HG03139 (cell line): ENCODE measurements around the gene NACA.
"Not testable (repeated sequence)": the region's sequence is repeated elsewhere in the genome, so short reads cannot be mapped to it uniquely, and the experiment has no call there.

Experiments
- ATAC-seq: cut with Tn5 transposase; IDR thresholded peaks from one replicate; pipeline ENCODE4 v1.9.1; 2021; ENCODE audit not compliant: unreplicated experiment

The NACA gene

DNA sequence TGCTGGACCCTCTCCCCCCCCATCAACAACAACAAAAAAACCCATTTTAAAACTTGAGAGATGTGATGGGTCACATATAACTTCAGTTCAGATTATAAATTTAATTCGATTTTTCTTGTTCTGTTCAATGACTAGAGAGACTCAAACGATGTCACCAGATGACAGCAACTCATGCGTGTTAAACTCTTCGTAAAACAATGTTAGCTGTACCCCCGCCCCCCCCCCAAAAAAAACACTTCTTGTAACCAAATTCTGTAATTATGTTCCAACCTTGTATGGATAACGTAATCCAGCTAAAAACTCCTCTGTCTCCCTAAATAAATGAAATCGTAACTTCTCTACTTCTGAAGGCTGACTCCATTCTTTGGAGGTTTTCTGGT, 614 bp upstream of the NACA start:
- no peak for ATAC-seq

DNA sequence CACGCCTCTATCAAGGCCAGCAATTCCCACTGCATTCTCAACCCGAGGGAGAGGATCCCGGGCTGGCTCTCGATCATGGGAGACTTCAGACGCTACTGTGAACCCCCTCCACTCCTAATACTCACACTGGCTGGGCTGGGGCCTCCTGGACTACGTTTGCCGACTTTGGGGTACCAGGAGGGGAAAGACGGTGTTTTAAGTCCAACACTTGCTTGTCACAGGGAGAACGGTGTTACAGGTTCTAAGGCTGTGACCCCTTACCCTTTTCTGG, 463 bp downstream of the NACA start:
- no peak for ATAC-seq

DNA sequence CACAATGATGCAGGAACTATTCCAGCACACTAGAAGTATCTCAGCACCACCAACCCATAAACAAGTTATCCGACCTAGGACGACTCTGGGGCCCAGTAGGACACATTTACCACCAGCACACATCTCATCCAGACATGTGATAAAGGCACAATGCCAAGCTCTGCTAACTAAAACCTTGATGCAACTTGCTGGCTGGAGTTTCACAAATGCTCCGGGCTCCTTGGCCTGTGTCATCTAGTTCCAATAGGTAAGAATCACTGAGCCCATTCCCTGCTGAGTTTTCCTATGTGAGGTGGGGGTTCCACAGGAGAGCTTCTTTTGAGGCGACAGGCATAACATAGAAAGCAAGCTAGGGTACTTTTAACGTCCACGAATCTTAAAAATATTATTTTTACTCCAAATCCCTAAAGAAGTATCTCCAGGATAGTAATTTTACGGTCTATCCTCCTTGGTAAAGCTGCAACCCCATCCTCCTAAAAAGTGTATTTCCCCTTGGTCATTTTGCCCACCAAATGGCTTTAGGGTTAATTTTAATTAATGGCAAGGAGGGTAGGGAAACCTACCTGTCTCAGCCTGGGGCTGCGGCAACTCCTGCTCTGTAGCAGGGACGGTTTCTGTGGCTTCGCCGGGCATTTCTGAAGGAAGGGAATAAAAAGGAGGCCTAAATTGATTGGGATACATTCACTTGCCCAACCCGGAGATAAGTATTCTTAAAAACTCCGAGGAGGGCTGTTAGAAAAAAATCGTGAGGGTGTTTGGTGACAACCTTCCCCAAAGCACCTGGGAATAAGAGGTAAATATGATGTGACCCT, 1.0 kb downstream of the NACA start:
- ATAC-seq, result no peak

DNA sequence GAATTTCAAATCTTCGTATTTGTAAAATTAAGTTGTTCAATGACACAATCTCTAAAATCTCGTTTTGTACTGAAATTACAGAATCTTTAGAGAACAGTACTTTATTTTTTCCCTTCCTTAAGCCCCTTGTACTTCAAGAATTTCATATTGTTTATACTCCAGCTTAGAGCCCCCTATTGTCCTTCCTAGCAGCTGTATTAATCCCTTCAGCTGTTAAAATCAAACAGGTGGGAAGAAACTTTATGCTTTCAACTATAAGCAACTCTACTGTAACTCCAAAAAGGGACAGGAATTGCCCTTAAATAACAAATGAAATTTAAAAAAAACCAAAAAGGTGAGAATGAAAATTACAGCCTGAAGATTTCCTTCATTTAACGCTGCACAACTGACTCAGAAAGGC, 1.7 kb downstream of the NACA start:
- no peak for ATAC-seq

DNA sequence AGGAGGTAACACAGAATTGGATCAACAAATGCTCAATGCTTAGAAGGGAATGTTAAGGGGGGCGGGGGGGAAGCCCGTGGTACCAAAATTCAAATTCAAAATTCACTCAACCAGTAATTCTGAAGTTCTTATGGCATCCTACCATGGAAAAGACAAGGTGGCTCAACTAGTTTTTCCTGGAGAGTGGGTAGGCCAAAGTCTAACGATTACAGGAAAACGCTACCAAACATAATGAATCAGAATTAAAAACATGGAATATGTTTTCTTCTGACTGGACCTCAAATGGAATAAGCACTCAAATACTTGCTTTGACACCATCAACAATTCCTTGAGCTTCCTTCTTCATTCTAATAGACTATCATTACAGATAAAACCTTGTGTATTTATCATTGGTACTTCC, 2.3 kb downstream of the NACA start:
- ATAC-seq, result no peak

DNA sequence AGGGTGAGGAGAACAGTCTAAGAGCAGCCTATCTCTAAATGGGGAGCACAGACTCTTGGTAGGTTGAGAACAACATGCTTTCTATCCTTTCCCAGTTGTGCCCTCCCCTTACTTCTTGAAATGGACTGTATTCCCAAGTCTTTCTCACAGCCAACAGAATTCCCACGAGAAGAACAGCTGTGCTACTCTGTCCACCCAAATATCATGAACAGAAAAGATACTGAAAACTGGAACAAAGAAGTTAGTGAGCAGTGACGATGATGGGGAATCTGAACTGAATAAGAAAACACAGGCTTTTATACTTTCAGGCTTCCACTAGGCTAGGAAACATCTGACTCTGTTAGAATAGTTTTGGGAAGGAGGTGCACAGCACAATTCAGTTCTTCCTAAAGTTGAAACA, 3.4 kb downstream of the NACA start:
- ATAC-seq, result no peak

DNA sequence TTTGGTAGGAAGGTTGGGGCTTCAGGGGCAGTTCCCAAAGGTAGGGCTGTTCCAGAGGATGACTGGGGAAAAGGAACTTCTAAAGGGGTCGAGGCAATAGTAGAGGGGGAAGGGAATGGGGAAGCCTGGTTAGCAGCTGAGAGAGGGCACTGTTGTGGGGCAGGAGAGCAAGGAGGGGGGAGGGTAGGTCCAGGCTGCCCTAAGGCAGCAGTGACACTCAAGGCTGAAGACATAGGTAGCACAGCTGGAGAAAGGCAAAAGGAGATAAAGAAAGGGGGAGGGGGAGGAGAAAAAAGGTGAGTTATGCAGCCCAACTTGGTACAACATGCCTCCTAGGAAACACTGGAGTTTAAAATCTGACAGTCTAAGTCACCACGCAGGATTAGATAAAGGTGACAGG, 3.9 kb downstream of the NACA start:
- no peak for ATAC-seq

DNA sequence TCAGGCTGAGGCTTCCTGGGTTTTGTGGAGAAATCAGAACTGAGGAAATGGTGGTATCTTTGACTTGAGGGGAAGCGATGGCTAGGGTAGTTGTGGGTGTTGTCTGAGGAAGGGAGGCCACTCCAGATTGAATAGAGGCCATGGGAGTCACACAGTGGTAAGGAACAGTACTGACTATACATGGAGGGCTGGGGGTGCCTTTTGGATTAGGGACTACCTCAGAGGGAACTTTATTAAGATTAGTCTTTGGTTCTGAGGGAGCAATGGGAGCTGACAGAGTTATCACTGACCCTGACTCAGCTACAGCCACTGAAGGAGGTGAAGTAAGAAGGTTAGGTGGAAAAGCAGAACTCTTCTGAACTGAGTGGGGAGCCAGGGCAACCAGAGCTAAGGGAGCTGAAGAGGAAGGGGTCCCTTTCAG, 4.4 kb downstream of the NACA start:
- no peak for ATAC-seq

DNA sequence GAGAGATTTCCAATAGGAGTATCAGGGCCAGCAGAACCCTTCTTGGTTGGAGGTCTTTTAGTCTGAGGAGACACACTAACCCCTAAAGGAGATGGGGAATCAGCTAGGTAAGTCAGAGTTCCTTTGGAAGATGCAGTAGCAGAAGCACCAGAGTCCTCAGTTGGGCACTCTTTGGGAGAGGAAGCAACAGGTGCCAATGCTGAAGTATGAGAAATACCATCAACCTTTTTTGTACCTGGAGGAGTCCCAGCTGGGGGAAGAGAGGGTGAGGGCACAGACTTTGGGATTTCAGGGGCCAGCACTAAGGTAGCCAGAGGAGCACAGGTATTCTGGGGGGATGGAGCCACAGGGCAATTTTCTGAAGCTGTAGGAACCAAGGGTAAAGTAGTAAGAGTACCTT, 6.0 kb downstream of the NACA start:
- no peak for ATAC-seq

DNA sequence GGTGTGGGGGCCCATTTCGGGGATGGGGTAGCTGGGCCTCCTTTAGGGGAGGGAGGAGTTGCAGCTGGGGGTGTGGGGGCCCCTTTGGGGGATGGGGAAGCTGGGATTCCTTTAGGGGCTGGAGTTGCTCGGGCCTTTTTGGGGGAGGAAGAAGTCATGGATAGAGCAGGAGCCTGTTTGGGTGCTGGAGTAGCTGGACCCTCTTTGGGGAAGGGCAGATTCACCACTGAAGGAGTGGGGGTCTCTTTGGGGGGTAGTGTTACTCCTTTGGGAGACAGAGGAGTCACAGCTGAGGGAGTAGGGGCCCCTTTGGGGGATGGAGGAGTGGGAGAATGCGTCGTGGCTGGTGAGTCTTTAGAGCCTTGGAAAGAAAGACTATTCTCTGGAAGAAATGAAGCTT, 6.5 kb downstream of the NACA start:
- no peak for ATAC-seq

DNA sequence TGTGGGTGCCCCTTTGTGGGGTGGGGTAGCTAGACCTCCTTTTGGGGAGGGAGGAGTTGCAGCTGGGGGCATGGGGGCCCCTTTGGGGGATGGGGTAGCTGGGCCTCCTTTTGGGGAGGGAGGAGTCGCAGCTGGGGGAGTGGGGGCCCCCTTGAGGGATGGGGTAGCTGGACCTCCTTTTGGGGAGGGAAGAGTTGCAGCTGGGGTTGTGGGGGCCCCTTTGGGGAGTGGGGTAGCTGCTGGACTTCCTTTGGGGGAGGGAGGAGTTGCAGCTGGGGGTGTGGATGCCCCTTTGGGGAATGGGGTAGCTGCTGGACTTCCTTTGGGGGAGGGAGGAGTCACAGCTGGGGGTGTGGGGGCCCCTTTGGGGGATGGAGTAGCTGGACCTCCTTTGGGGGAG, 7.0 kb downstream of the NACA start:
- no peak for ATAC-seq

DNA sequence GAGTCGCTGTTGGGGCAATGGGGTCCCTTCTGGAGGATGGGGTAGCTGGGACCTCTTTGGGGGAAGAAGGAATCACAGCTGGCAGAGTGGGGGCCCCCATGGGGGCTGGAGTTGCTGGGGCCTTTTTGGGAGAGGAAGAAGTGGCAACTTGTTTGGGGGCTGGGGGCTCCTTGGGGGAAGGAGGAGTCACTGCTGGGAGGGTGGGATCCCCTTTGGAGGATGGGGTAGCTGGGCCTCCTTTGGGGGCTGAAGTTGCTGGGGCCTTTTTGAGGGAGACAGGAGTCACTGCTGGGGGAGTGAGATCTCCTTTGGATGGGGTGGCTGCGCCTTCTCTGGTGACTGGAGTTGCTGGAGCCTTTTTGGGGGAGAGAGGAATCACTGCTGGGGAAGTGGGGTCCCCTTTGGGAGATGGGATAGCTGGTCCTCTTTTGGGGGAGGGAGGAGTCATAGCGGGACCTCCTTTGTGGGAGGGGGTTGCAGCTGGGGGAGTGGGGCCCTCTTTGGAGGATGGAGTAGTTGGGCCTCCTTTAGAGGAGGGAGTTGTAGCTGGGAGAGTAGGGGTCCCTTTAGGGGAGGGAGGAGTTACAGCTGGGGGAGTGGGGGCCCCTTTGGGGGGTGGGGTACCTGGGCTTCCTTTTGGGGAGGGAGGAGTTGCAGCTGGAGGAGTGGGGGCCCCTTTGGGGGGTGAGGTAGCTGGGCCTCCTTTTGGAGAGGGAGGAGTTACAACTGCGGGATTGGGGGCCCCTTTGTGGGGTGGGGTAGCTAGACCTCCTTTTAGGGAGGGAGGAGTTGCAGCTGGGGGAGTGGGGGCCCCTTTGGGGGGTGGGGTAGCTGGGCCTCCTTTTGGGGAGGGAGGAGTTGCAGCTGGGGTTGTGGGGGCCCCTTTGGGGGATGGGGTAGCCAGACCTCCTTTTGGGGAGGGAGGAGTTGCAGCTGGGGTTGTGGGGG, 7.9 kb downstream of the NACA start:
- ATAC-seq, result no peak

DNA sequence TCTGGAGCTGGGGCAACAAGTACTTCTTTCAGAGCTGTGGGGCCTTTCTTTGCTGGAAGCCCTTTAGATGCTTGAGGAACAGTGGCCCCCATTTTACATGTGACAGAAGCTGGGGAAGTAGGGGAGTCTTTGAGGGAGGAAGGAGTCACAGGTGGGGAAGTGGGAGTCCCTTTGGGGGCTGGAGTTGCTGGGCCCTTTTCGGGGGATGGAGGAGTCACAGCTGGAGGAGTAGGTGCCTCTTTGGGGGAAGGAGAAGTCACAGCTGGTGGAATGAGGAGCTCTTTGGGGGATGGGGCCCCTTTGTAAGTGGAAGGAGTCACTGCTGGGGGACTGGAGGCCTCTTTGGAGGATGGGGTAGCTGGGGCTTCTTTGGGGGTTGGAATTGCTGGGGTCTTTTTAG, 8.6 kb downstream of the NACA start:
- ATAC-seq, result no peak

DNA sequence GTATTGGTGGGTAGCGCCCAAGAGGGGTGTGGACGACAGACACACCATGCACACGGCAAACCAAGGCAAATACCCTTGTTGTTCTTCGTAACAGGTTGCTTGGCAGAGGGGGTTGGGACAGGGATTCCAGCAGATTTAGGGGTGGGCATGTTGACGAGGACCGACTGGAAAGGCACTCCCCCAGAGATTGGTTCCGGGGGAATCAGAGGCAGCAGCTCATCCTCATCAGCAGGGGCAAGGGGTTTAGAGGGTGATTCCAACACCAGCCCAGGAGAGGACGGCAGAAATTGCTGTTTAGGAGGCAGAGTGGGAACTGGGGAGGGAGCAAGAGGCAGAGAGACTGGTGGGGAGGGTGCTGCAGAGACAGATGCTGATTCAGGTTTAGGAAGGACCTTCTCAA, 9.3 kb downstream of the NACA start:
- ATAC-seq, result no peak

DNA sequence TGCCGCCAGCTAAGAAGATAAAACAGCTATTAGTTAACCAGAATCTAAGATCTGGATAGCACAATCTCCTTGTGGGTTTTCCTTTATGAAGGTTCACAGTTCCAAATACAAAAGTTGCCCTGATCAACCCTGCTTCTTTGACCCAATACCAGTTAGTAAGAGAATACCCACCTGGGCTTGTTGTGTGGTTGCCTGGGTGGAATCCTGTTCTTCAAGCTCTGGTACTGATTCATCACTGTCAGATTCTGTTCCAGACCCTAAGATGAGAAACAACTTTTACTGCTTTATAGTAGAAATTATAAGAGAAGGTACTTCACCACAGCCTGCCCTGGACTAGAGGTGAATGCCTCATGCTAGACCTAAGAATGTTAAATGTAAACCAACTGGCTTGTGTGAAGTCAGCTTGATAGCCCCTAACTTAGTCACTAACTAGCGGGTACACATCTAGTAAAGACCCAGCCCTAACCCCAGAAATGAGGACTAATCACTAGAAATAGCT, 10.6 kb downstream of the NACA start:
- ATAC-seq, result no peak

DNA sequence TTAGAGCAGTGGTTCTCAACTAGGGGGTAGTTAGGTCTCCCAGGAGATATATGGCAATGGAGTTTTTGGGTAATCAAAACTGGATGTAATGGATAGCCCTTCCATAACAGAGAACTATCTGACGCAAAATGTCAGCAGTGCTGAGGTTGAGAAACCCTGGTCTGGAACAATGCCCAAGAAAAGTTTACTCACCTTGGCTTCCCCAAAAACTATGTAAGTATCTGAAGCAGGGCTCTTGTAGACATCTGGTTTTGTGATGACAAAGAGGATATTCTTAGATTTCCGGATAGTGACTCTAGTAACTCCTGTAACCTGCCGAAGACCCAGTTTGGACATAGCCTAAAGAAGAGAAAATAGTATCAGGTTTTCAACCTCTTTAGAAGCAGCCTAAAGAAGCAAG, 11.8 kb downstream of the NACA start:
- ATAC-seq, result no peak

DNA sequence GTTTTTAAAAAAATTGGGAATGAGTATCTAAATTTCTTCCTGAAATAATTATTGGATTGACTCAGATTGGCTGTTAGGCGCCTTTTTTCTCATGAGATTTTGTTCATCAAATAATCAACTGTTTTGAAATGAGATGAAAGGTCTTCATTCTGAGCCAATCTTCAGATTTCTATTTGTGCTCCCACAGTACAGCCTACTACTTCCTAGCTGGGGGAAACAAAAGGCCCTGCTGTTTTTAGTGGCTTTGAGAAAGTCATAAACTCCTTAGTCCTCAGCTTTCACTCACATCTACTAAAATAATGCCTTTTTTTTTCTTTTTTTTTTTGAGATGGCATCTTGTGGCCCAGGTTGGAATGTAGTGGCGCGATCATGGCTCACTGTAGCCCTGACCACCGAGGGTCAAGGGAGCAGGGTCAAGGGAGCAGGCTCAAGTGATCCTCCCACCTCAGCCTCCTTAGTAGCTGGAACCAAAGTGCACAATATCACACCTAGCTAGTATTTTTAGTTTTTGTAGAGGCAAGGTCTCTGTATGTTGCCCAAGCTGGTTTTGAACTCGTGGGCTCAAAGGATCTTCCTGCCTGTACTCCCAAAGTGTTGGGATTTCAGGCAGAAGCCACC, 15.2 kb downstream of the NACA start:
- ATAC-seq, result no peak

DNA sequence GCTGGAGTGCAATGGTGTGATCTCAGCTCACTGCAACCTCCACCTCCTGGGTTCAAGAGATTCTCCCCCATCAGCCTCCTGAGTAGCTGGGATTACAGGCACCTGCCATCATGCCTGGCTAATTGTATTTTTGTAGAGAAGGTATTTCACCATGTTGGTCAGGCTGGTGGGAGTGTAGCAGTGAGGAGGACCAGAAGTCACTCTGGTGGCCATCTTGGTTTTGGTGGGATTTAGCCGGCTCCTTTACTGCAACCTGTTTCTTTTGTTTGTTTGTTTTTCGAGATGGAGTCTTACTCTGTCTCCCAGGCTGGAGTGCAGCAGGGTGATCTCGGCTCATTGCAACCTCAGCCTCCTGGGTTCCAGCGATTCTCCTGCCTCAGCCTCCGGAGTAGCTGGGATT, 20.6 kb downstream of the NACA start:
- ATAC-seq, result not testable (repeated sequence)

DNA sequence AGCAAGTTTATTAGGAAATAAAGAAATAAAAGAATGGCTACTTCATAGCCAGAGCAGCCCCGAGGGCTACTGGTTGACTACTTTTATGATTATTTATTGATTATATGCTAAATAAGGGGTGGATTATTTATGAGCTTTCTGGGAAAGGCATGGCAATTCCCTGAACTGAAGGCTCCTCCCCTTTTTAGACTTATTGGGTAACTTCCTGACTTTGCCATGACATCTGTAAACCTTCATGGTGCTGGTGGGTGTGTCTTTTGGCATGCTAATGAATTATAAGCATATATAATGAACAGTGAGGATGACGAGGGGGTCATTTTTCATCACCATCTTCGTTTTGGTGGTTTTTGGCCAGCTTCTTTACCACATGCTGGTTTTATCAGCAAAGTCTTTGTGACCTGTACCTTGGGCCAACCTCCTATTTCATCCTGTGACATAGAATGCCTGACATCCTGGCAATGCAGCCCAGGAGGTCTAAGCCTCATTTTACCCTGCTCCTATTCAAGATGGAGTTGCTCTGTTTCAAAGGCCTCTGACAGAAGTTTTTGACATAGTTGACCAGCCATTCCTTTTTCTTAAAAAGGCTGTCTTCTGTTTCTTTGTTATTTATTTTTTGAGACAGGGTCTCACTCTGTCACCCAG, 26.0 kb downstream of the NACA start:
- ATAC-seq, result no peak

DNA sequence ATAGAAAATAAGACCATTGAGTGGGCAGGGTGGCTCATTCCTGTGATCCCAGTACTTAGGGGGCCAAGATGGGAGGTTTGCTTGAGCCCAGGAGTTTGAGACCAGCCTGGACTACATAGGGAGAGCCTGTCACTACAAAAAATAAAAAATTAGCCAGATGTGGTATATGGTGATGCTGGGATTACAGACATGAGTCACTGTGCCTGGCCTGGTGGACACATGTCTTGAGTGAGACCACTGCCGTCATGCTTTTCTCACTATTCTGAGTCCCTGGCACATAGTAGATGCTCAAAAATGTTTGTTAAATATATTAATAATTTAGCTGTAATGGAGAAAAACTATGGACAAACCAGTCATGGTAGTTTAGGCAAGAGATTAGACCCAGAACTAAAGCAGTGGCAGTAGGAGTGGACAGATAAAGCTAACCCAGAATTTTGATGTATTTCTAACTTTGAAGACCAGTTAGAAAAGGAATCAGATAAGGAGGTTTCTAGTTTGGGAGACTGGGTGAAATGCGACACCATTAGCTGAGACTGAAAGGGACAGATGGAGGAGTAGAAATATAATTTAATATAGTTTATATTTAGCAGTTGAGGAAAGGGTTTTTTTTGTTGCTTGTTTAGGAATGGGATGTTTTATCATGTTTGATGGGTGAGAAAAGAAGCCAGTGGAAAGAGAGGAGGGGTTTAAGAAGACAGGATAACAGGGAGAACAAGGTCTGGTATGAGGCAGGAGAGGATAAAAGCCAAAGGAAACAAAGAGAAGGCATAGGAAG, 29.6 kb downstream of the NACA start:
- ATAC-seq, result no peak

DNA sequence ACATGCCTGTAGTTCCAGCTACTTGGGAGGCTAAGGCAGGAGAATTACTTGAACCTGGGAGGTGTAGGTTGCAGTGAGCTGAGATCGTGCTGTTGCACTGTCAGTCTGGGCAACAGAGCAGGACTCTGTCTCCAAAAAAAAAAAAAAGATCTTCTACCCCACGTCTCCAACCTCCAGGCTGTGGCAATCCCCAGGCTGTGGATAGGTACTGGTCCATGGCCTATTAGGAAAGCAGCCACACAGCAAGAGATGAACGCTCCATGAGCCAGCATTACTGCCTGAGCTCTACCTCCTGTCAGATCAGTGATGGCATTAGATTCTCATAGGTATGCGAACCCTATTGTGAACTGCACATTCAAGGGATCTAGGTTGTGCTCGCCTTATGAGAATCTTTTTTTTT, 30.9 kb downstream of the NACA start:
- no peak for ATAC-seq
